Left renal pelvis (tissue), 4 donors: ENCODE measurements around the gene ANKRD30B. TPM values are rescaled to one million over a fixed set of nuclear protein-coding genes. Genes with fewer than 3 reads are reported as not detected.
"Not testable (repeated sequence)": the region's sequence is repeated elsewhere in the genome, so short reads cannot be mapped to it uniquely, and the experiment has no call there.

Experiments
- DNase-seq, 4 donors: peaks; one replicate each; pipeline ENCODE4 v3.0.0-alpha.2; 2013; ENCODE audit warnings: low read depth in 4 of 4, low spot score in 3 of 4
- polyA plus RNA-seq, 4 donors: library from polyadenylated mRNA; unstranded; fragments of 120-200 nt; gene quantifications; one replicate each; pipeline ENCODE4 v1.2.1, GENCODE V29; 2013; ENCODE audit not compliant: insufficient read length in 4 of 4

Gene ANKRD30B
- polyA plus RNA-seq = under 1 TPM in 3 of 4 donors, not detected in 1; 0.15 to 0.24 (median 0.15) TPM

DNA sequence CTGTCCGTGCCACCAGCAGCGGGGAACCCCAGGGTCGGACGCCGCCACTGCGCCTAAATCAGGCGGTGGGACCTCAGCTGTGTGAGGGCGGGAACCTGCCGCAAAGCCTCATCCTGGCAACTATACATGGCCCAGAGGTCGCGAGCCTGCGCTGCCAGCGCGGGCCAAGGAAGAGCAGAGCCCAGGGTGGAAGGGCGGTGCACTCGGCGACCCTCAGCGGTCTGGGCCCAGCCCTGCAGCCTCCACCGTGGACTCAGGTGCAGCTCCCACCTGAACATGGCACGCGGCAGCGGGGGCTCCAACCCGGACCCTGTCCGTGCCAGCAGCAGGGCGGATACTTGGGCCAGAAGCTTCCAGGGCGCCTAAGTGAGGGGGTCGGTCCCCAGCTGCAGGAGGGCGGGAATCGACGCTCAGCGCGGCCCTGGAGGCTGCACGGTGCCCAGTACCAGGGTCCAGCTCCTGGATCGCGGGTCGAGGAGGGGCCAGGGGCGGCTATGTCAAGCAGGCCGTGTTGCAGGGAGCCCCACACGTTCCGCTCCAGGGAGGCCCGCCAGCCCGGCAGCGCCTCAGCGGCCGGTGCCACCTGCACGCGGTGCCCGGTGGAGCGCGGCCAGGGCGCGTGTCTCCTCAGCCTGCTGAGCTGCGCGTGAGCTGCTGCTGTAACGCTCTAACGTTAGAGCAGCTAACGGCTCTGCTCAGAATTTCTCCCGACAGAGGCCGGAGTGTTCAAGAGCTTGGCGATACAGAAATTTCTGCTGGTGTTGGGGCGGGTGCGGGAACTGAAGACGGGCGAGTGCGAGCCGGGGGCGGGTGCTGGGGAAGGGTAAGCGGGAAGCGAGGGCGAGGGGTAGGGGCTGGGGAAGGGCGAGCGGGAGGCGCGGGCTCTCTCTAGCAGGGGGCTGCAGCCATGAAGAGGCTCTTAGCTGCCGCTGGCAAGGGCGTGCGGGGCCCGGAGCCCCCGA lies at the start of gene ANKRD30B:
TSS of gene ANKRD30B (plus strand) at position 660 of the 962 bp plus-strand sequence. CDS start at position 908, 248 bp downstream.
- DNase-seq = peak in 2 of 4 donors; percentile 1 to 15

DNA sequence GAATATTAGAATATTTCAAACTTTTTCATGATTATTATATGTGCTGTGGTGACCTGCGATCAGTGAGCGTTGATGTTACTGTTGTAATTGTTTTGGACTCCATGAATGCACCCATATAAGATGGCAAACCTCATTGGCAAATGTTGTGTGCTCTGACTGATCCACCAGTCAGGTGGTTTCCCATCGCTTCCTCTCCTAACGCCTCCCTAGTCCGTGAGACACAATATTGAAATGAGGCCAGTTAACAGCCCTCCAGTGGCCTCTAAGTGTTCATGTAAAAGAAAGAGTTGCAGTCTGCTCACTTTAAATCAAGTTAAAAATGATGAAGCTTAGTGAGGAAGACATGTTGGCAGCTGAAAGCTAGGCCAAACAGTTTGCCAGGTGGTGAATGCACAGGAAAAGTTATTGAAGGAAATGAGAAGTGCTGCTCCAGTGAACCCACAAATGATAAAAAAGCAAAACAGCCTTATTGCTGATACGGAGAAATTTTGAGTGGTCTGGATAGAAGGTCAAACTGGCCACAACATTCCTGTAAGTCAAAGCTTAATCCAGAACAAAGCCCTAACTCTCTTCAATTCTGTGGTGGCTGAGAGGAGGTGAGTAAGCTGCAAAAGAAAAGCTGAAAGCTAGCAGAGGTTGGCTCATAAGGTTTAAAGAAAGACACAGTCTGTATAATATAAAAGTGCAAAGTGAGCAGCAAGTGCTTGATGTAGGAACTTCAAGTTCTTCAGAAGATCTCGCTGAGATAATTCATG lies 46.5 kb upstream of the ANKRD30B start:
- not testable (repeated sequence) for DNase-seq

- not testable (repeated sequence) for DNase-seq
Measured at GRCh38 chr18:14709761-14710160, 38.2 kb upstream of the ANKRD30B start.

- DNase-seq = not testable (repeated sequence)
Measured at GRCh38 chr18:14721569-14721968, 26.4 kb upstream of the ANKRD30B start.

- not testable (repeated sequence) for DNase-seq
Measured at GRCh38 chr18:14739056-14739455, 8.9 kb upstream of the ANKRD30B start.

- DNase-seq = no peak
Measured at GRCh38 chr18:14746897-14747296, 1.1 kb upstream of the ANKRD30B start.

DNA sequence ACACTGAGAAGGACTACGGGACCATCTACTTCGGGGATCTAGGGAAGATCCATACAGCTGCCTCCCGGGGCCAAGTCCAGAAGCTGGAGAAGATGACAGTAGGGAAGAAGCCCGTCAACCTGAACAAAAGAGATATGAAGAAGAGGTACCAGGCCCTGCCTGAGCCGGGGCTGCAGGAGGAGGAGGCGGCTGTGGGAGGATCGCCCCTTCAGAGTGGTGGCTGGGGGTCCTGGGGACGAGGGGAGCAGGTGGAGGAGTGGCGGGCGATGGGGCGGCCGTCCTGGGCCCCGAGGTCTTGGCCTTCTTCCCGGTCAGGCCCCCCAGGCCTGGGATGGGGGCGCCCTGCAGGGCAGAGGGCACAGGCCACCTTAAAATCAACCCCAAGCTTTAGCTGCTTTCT lies 524 bp downstream of the ANKRD30B start:
- DNase-seq = no peak

GRCh38 chr18:14763566-14763965 lies 15.6 kb downstream of the ANKRD30B start:
- DNase-seq = not testable (repeated sequence)

DNA sequence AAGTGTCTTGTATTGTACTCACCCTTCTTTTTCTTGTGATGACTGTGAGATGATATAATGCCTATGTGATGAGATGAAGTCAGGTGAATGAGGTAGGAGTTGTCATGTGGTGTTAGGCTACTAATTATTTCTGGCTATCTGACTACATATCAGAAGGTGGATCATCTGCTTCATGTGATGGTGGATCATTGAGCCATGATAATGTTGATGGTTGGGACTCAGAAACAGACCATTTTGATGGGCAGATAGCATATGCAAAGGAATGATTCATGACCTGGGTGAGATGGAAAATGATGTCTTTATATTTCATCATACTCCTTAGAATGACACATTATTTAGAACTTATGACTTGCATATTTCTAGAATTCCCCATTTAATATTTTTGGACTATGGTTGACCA lies 19.5 kb downstream of the ANKRD30B start:
- DNase-seq = no peak

GRCh38 chr18:14768241-14768640 lies 20.3 kb downstream of the ANKRD30B start:
- no peak for DNase-seq

GRCh38 chr18:14769381-14769780 lies 21.4 kb downstream of the ANKRD30B start:
- DNase-seq = no peak

- DNase-seq = no peak
Measured at GRCh38 chr18:14776801-14777200, 28.8 kb downstream of the ANKRD30B start.

- DNase-seq = no peak
Measured at GRCh38 chr18:14781671-14782070, 33.7 kb downstream of the ANKRD30B start.

GRCh38 chr18:14784133-14784532 lies 36.2 kb downstream of the ANKRD30B start:
- DNase-seq = no peak

GRCh38 chr18:14796876-14797275 lies 48.9 kb downstream of the ANKRD30B start:
- DNase-seq = not testable (repeated sequence)

DNA sequence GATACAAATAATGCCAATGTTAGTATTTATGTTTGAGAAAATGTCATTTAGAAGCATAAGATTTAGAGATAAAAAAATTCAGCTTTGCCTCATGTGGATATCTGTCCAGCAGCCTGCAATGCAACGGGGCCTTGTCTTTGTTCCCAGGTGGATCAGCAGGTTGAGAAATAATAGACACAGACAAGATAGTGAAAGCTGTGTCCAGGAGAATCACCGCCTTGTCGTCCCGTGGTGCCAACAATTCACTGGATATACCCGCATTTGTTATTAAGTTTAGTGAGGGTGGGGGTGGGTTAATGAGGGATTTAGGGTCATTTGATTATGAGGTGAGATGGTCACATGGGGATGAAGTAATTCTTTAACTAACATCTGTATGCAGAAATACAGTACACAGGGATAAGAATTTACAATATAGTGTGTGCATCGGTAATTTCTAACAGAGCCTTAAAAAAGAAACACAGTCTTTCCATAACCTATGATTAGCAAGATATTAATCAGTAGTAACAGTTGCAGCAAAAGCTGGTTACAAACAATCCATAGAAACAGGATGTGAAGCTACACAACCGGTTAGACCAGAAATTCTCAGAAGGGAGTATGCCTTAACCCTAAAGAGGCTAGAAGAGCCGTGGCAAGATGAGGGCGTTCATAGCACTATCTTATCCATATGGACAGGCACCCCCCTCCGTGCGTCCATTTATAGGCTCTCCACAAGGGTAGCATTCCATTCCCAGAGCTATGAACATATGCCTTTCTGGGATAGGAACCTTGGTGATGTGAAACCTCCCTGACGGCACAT lies 50.2 kb downstream of the ANKRD30B start:
- not testable (repeated sequence) for DNase-seq

GRCh38 chr18:14811081-14811480 lies 63.1 kb downstream of the ANKRD30B start:
- DNase-seq = not testable (repeated sequence)

- DNase-seq = not testable (repeated sequence)
Measured at GRCh38 chr18:14826972-14827632, 79.1 kb downstream of the ANKRD30B start.

DNA sequence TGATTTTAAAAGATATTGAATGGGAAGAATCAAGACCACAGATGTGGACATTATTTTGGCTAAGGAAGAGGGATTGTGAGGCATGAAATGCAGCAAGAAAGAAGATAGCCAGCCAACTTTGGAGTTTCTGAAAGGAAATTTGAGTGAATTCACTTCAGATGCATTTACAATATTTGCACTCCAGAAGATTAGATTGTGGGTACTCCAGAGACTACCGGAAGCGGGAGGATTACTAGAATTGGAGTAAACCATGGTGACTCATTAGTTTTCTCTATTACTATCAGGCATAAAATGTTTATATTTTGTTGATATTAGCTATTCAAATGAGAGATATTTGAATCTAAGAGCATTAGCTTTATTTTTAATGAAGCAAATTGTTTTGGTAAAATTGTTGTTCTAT lies 93.6 kb downstream of the ANKRD30B start:
- not testable (repeated sequence) for DNase-seq

DNA sequence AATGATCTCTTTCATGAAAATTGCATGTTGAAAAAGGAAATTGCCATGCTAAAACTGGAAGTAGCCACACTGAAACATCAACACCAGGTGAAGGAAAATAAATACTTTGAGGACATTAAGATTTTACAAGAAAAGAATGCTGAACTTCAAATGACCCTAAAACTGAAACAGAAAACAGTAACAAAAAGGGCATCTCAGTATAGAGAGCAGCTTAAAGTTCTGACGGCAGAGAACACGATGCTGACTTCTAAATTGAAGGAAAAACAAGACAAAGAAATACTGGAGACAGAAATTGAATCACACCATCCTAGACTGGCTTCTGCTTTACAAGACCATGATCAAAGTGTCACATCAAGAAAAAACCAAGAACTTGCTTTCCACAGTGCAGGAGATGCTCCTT lies 103.6 kb downstream of the ANKRD30B start:
- not testable (repeated sequence) for DNase-seq
